Thoracic aorta endothelial cell (primary cell): ENCODE measurements around the gene SLIT2. TPM values are rescaled to one million over a fixed set of nuclear protein-coding genes. Genes with fewer than 3 reads are reported as not detected.

Experiments
- total RNA-seq: library from RNA; depleted of rRNA; stranded (reverse); fragments of >200 nt; gene quantifications from 2 replicates; pipeline ENCODE4 v1.2.3, GENCODE V29; 2012

SLIT2 gene, protein sequence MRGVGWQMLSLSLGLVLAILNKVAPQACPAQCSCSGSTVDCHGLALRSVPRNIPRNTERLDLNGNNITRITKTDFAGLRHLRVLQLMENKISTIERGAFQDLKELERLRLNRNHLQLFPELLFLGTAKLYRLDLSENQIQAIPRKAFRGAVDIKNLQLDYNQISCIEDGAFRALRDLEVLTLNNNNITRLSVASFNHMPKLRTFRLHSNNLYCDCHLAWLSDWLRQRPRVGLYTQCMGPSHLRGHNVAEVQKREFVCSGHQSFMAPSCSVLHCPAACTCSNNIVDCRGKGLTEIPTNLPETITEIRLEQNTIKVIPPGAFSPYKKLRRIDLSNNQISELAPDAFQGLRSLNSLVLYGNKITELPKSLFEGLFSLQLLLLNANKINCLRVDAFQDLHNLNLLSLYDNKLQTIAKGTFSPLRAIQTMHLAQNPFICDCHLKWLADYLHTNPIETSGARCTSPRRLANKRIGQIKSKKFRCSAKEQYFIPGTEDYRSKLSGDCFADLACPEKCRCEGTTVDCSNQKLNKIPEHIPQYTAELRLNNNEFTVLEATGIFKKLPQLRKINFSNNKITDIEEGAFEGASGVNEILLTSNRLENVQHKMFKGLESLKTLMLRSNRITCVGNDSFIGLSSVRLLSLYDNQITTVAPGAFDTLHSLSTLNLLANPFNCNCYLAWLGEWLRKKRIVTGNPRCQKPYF (N-terminal part only)
- total RNA-seq = 34.7 and 54.1 TPM in 2 replicates

DNA sequence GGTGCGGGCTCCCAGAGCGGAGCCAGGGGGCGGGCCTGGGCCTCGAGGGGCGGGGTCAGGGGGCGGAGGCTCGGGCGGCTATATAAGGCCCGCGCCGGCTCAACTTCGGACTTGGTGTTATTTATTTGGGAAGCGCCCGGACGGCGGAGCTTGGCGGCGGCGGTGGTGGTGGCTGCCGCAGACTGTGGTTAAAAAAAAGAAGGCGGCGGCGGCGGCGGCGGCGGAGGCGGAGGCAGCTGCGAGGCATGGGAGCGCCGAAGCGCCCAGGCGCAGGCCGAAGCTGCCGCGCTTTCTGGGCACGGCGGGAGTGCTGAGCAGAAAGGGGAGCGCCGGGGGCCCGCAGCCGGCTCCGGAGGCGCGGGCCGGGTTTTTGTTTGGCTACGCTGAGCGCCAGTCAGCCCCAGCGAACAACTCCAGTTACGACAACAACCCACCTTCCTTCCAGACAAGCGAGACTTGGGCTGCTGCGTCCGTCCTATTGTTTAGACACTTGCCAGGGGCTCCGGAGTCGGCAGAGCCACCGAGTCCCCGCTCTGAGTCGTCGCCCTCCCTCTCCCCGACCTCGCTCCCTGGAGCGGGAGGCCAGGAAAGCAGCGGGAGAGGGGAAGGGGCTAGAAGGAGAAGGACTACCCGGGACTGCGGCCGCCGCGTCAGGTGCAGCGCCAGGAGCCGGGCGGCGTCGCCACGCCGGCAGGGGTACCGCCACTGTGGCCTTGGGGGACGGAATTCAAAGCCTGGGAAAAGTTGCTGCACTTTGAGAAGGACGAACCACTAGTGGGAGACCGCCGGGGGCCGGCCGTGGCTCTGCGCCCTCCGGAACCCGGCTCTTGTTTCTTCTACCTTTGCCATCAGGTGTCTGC is at the start of gene SLIT2:
Gene SLIT2 (plus strand): TSS at position 110 of the 860 bp plus-strand sequence. CDS start 1,911 bp downstream, outside the sequence.

